ENCODE measurements around the gene ANO7.

The ANO7 gene

GRCh38 chr2:241241669-241242068 lies 53.2 kb downstream of the ANO7 start:
- TF ChIP-seq CTCF (IDR thresholded peaks at IDR 0.05; ENCODE audit: low read depth, low read length, missing control alignments), result no peak
- DNase-seq (ENCODE audit: low read depth), result no peak
- no peak overlapping the region for H3K4me3 ChIP-seq (ENCODE audit: low read depth, low read length)

- TF ChIP-seq CTCF (IDR thresholded peaks at IDR 0.05; ENCODE audit: low read depth, low read length, missing control alignments), result no peak
- H3K4me3 ChIP-seq (ENCODE audit: low read depth, low read length), result no peak overlapping the region
- no peak for DNase-seq (ENCODE audit: low read depth)
These were observed 53.8 kb downstream of the ANO7 start for GRCh38 chr2:241242306-241242705.

GRCh38 chr2:241244368-241244767 lies 55.9 kb downstream of the ANO7 start:
- H3K4me3 ChIP-seq (ENCODE audit: low read depth, low read length), result no peak overlapping the region
- no peak for DNase-seq (ENCODE audit: low read depth)
- no peak for TF ChIP-seq CTCF (IDR thresholded peaks at IDR 0.05; ENCODE audit: low read depth, low read length, missing control alignments)

GRCh38 chr2:241248289-241248688 lies 59.8 kb downstream of the ANO7 start:
- TF ChIP-seq CTCF (IDR thresholded peaks at IDR 0.05; ENCODE audit: low read depth, low read length, missing control alignments), result no peak
- no peak for DNase-seq (ENCODE audit: low read depth)
- H3K4me3 ChIP-seq (ENCODE audit: low read depth, low read length), result no peak overlapping the region

GRCh38 chr2:241248897-241249296 lies 60.4 kb downstream of the ANO7 start:
- H3K4me3 ChIP-seq (ENCODE audit: low read depth, low read length), result no peak overlapping the region
- DNase-seq (ENCODE audit: low read depth), result no peak
- TF ChIP-seq CTCF (IDR thresholded peaks at IDR 0.05; ENCODE audit: low read depth, low read length, missing control alignments), result no peak

- TF ChIP-seq CTCF (IDR thresholded peaks at IDR 0.05; ENCODE audit: low read depth, low read length, missing control alignments), result no peak
- no peak for DNase-seq (ENCODE audit: low read depth)
- H3K4me3 ChIP-seq (ENCODE audit: low read depth, low read length), result no peak overlapping the region
These were observed 61.2 kb downstream of the ANO7 start for GRCh38 chr2:241249654-241250053.

- no peak overlapping the region for H3K4me3 ChIP-seq (ENCODE audit: low read depth, low read length)
- no peak for TF ChIP-seq CTCF (IDR thresholded peaks at IDR 0.05; ENCODE audit: low read depth, low read length, missing control alignments)
- no peak for DNase-seq (ENCODE audit: low read depth)
These were observed 64.5 kb downstream of the ANO7 start for GRCh38 chr2:241252778-241253475.
